DMS53 treated with DMSO at 0.1 percent for 48 hours (cell line): ENCODE data around the gene HOXA7.

Experiments used
- DNase-seq: peaks from one replicate; lab custom pipeline; 2025; ENCODE audit not compliant: unreplicated experiment; lab: John Stamatoyannopoulos, UW

The HOXA7 gene

GRCh38 chr7:27171325-27171636 is 14.8 kb upstream of the HOXA7 start:
- DNase-seq, result no peak

DNA sequence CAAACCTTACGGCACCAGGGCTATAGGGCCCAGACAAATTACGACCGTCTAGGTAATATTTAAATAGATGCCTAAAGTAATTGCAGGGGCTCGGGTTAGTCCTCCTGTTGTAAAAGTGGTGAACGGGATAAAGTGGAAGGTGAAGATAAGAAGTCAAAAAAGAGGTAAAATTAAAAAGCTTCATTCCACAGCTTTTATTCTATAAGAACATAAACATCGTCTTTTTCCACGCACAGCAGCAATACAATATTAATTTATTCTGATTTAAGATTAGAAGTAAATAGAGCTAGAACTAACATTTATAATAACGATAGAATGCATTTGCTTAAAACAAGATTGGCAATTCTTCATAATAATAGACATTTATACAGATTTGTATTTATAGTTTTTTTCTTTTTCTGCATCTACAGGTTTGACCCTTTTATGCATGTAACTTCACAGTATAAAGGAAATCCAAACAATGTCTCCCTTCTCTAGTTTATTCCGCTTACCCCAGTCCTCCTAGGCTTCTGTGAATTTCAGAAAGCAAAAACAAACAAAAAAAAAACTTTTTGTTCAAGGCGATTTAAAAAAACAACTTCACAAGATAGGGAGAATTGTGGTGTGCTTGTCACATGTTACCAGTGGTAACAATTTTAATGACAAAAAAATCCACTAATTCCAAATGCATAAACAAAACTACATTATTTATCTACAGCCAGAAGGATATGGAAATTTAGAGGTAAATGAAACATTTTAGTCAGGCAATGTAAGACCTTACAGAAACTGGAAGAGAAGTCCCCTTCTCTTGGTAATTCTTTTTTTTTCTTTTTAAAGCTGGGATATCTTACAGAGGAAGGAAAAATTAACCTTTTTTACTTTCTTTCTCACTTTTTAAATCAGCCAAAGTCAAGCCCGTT is 14.2 kb upstream of the HOXA7 start:
- no peak for DNase-seq

GRCh38 chr7:27169658-27170425 is 13.4 kb upstream of the HOXA7 start:
- no peak for DNase-seq

- DNase-seq, result no peak
Observed at GRCh38 chr7:27168265-27168947, 11.9 kb upstream of the HOXA7 start.

DNA sequence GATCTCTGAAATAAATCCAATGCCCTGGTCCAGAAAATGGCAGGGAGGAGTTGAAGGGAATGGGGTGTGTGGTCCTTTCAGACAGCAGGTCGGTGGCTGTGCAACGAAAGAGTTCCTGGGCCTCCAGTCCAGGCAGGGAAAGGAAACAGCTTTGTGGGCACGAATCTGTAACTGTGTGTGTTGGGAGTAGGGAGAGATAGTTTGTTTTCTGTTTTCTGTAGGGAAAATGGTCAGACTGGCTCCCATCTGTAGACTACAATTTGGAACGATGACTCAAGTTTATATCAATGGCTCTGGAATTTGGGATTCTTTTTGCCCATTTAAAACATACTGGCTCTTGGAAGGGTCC is 11.4 kb upstream of the HOXA7 start:
- DNase-seq, result no peak

DNA sequence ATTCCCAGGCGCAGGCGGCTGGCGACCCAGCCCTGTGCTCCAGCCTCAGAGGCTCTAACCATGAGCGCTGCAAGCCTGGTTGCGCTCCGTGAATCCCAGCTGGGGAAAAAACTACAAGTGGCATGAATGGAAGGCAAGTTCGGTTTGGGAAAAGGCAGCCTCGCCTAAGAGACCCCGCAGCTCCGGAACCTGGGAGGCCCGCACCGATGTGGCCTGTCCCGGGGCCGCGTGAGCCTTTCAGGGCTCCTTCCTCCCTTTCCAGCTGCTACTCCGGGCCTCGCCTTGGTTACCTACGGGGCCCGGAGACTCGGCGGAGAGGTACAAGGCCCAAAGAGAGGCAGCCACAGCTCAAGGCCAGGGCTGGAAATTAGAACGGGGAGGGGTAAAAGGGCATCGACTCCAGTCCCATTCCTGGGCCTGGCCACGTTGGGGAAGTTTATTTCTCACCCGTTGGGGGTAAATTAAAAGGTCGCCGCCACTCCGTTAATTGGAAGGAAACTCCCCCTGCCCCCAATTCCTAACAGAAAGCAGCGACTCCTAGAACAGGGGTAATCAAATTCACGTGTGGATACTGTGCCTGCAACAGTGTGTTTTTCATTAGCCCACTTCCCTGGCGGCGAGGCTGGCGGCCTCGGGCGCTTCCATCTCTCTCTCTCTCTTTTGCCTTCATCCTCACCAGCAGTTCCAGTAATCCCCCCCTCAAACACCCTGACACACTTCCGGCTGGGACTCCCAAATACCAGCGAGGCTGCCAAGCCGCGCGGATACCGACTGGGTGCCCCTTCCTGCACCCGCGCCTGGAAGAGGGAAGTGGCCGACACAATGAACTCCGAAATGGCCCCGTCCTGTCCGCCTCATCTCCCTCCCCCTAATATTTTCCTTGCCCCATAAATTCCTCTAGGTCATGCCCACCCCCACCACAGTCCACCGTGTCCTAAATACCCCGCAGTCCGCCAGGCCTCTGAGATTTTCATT is 10.3 kb upstream of the HOXA7 start:
- no peak for DNase-seq

DNA sequence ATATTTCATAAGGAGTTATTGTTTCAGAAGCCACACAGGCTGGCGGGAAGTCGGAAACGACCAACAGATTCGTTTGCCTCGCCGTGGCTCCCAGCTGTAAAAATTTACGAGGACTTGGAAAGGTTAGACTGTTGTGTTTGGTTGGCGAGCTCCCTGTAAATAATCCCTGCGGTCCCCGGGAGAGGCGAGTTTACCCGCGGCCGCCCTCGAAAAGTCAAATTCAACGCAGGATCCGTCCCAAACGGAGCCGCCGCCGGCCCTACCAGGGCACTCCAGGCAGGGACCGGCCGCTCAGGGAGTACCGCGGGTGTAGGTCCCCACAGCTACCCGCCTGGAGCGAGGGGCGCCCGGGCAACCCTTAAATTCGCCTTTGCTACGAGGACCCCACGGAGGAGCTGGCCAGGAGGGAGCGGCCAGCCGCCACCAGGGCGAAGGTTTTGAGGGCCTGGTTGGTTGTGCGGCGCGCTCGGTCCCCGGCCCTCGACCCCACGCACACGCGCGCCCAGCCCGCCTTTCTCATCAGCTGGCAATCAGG is 9.6 kb upstream of the HOXA7 start:
- no peak for DNase-seq

DNA sequence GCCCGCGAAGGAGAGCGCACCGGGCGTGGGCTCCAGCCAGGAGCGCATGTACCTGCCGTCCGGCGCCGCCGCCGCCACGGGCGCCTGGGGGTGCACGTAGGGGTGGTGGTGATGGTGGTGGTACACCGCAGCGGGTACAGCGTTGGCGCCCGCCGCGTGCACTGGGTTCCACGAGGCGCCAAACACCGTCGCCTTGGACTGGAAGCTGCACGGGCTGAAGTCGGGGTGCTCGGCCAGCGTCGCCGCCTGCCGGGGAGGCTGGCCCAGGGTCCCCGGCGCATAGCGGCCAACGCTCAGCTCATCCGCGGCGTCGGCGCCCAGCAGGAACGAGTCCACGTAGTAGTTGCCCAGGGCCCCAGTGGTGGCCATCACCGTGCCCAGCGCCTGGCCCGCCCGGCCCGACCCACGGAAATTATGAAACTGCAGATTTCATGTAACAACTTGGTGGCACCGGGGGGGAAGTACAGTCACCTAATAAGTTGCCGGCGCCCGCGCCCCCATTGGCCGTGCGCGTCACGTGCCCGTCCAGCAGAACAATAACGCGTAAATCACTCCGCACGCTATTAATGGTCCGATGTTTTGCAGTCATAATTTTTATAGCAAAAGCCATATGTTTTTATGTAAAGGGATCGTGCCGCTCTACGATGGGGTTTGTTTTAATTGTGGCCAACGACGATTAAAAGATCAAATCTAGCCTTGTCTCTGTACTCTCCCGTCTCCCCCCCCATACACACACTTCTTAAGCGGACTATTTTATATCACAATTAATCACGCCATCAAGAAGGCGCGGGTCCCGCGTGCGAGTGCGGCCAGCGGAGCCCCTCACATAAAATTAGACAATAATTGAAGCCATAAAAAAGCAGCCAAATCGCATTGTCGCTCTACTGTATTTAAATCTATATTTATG is 8.9 kb upstream of the HOXA7 start, which contains the start of gene HOXA9:
HOXA9 (minus strand) TSS at position 449 of the 907 bp plus-strand sequence; CDS start at position 369, 80 bp downstream.
- no peak for DNase-seq

DNA sequence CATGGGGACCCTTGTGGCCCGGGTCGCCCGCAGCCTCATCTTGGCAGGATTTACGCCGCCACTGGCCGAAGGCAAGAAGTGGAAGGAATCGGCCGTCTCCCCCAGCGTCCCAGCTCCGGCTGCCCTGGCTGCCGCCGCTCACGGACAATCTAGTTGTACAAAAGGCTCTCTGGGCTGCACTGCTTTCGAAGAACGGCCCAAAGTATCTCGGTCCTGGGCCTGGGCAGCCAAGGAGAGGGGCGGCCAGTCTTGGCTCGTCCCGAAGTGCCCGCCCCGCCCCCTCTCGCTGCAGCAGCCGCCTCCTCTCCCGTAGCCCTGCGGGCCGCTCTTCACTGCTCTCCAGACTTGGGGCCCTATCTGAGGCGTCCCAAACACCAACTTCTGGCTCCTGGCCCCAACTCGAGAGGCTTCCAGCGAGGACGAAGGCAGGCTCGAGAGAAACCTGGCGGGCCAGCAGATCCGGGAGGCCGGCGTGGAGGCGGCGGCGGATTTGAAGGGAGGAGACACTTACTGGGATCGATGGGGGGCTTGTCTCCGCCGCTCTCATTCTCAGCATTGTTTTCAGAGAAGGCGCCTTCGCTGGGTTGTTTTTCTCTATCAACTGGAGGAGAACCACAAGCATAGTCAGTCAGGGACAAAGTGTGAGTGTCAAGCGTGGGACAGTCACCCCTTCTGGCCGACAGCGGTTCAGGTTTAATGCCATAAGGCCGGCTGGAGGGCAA is 8.1 kb upstream of the HOXA7 start:
- DNase-seq, result no peak

GRCh38 chr7:27164045-27164366 is 7.5 kb upstream of the HOXA7 start:
- no peak for DNase-seq

- no peak for DNase-seq
Observed at GRCh38 chr7:27163288-27164044, 7.0 kb upstream of the HOXA7 start.

DNA sequence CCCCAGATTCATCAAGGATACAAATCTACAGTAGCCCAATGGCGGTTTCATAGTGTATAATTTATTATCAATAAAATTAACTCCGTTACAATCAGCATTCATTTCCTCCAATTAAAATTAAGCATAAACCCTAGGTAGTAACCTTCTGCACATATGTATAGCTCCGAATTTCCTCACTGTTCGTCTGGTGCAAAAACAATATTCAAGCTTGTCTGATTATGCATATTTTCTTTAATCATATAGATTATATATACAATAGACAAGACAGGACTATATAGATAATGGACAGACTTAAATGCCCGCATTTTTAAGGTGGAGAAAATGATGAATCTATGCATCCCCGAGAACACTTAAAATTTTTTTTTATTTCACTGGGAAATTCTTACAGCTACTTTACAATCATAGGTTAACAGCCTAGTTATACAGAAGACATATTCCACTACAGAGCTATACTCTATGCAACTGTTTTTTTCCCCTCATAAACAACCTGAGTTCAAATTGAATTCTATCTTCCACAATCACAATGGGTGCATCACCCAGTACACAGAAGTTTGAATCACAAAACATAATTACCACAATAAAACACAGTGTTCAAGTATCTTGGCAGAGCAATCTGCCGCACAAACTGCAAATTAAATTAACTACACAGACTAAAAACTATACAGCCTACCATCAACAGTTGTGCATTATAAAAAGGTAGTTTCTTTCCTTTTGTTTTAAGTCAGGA is 6.2 kb upstream of the HOXA7 start:
- no peak for DNase-seq

GRCh38 chr7:27161721-27162560 is 5.5 kb upstream of the HOXA7 start:
- DNase-seq, result no peak

DNA sequence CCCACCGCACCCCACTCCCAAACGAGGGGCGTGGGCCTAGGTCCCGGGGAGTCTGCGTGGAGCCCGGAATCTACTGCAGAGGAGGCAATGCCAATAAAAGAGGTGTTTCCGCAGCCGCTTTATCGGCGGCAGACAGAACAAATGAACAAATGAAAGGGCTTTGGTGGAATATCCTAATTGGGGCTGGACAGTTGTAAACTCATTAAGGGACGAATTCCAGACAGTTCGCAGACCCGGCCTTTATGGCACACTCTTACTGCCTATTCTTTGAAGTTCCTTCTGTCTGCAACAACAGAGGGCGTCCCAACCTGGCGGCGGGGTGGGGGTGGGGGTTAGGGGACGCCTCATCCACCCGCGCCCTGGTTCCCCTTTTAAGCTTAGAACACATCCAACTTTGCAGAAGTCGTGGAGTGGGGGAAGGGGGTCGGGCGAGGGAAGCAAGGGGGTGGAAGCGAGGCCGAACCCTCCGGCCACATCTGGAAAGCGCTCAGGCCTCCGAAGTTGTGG is 4.8 kb upstream of the HOXA7 start:
- no peak for DNase-seq

GRCh38 chr7:27160546-27161213 is 4.2 kb upstream of the HOXA7 start:
- DNase-seq, result peak; percentile 70

DNA sequence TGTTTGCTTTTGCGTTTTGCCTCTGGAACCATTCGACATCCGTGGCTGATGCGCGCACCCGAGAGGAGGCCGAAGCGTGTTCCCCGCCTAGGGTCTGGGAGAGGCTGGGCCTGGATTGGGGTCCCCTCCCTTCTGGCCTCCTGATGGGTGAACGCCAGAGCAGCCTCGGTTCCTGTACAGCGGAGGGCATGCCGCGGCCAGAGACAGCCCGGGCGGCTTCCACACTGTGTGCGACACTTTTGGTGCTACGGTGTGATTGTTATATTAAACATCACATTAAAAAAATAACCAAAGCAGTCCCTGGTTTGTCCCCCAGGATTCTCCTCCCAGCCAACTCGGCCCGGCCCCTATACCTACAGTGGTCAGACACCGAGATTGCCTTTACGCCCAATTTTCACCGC is 3.7 kb upstream of the HOXA7 start:
- DNase-seq, result no peak
